HFFc6 (cell line): ENCODE data around the gene MMP25. TPM values are rescaled to one million over a fixed set of nuclear protein-coding genes. Genes with fewer than 3 reads are reported as not detected.
"Not testable (repeated sequence)": the region's sequence is repeated elsewhere in the genome, so short reads cannot be mapped to it uniquely, and the experiment has no call there.

Experiments
- DNase-seq: peaks from one replicate; pipeline ENCODE4 v3.0.0-alpha.2; 2018
- H3K27ac Mint-ChIP-seq: 2 replicates; pipeline ENCODE4 v1.8.0; 2020; ENCODE audit warnings: mild to moderate bottlenecking, mixed read lengths
- H3K27me3 Mint-ChIP-seq: 2 replicates; pipeline ENCODE4 v1.8.0; 2021; ENCODE audit warnings: mild to moderate bottlenecking, moderate library complexity, mixed read lengths; ENCODE audit not compliant: insufficient read depth
- H3K36me3 Mint-ChIP-seq: 2 replicates; pipeline ENCODE4 v1.8.0; 2021; ENCODE audit warnings: low read depth, mixed read lengths
- H3K4me1 Mint-ChIP-seq: 2 replicates; pipeline ENCODE4 v1.8.0; 2020; ENCODE audit warnings: low read depth, mixed read lengths
- H3K4me3 Mint-ChIP-seq: 2 replicates; pipeline ENCODE4 v1.8.0; 2020; ENCODE audit warnings: mild to moderate bottlenecking, moderate library complexity, mixed read lengths
- H3K9me3 Mint-ChIP-seq: 2 replicates; pipeline ENCODE4 v1.8.0; 2020; ENCODE audit warnings: mild to moderate bottlenecking, mixed read lengths
- total RNA-seq, 6 experiments: library from RNA; stranded (reverse); fragmentation: NEBNext Ultra II Directional; extraction: Animal tissue kit (Norgen Biotek cat#: 25700); gene quantifications; 2 replicates in 1 of 6; 3 replicates in 5 of 6; pipeline ENCODE4 v1.2.3, GENCODE V29; 2021
- TF ChIP-seq, protein P1 (sequence below): fragments of 200-600 bp; sonication (generic); IDR thresholded peaks from 2 replicates; pipeline ENCODE4 v1.5.0; 2021; ENCODE audit warnings: antibody characterized with exemption, mild to moderate bottlenecking

The MMP25 gene
- total RNA-seq, 6 experiments from 2014 or later = 0.05 to 0.17 (median 0.07) TPM; not detected in 3

DNA sequence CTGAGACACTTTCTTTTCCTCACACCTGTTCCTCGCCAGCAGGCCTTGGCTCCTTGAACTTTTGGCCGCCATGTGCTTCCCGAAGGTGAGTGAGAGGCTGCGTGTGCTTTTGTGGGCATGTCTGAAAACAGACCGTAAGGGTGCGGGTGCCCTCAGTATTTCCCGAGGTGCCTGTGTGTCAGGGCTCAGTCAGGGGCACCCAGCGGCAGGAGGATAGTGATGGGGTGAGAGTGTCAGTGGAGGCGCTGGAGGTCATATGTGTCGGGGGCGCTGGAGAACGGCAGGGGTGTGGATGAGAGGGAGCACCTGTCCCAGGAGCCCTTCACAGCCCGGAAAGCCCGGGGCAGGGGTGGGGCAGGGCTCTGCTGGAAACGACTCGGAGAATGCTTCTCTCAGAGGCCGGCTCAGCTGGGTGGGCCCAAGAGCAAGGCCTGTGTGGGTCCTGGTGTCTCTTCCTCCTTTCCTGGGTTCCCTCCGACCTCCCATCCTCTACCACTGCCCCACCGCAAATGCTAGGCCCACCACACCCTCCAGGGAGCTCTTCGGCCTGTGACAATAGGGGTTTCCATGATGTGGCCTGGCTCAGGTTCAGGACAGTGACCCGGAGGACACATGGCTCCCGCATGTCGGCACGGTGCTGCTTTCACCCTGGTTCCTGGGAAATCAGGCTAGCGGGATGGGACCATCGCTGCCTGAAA lies 19.5 kb downstream of the MMP25 start:
- no peaks in the 10 kb centered on the region for H3K9me3 Mint-ChIP-seq
- H3K4me3 Mint-ChIP-seq = no peak overlapping the region
- H3K27ac Mint-ChIP-seq = no peak overlapping the region
- H3K27me3 Mint-ChIP-seq = peaks cover 4% of the 10 kb centered on the region
- peaks cover 9% of the 10 kb centered on the region for H3K4me1 Mint-ChIP-seq
- no peak for DNase-seq
- TF ChIP-seq, protein P1, sequence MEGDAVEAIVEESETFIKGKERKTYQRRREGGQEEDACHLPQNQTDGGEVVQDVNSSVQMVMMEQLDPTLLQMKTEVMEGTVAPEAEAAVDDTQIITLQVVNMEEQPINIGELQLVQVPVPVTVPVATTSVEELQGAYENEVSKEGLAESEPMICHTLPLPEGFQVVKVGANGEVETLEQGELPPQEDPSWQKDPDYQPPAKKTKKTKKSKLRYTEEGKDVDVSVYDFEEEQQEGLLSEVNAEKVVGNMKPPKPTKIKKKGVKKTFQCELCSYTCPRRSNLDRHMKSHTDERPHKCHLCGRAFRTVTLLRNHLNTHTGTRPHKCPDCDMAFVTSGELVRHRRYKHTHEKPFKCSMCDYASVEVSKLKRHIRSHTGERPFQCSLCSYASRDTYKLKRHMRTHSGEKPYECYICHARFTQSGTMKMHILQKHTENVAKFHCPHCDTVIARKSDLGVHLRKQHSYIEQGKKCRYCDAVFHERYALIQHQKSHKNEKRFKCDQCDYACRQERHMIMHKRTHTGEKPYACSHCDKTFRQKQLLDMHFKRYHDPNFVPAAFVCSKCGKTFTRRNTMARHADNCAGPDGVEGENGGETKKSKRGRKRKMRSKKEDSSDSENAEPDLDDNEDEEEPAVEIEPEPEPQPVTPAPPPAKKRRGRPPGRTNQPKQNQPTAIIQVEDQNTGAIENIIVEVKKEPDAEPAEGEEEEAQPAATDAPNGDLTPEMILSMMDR = no peak
- no peaks in the 10 kb centered on the region for H3K36me3 Mint-ChIP-seq

DNA sequence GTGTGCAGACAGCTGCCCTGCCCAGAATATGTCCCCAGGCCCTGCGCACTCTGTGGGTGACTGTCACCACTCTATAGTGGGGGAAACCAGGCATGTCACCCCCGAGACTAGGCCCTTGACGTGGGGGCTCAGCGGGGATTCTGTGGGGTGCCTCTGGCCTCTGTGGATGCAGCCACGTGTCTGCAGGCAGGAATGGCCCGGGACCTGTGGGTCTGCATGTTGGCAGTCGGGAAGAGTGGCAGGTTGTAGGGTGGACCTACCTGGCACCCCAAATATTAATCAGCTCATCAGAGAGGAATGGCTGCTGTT lies 20.0 kb downstream of the MMP25 start:
- TF ChIP-seq, protein P1 = no peak
- no peaks in the 10 kb centered on the region for H3K9me3 Mint-ChIP-seq
- H3K4me1 Mint-ChIP-seq = peaks cover 9% of the 10 kb centered on the region
- H3K27me3 Mint-ChIP-seq = peaks cover 7% of the 10 kb centered on the region
- H3K36me3 Mint-ChIP-seq = no peaks in the 10 kb centered on the region
- no peak for DNase-seq
- no peak overlapping the region for H3K27ac Mint-ChIP-seq
- H3K4me3 Mint-ChIP-seq = no peak overlapping the region

DNA sequence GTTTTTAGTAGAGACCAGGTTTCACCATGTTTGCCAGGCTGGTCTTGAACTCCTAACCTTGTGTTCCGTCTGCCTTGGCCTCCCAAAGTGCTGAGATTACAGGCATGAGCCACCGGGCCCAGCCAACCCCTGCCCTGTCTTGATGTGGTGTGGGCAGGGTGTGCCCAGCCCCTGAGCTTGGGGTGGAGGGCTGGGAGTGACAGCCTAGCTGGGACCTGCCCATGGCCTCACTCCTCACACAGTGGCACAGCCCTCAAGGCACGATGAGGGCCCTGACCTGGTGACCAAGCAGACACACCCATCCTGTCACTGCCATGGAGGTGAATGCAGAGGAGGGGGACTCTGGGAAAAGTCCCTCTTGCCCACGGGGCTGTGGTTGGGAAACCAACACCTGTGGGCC lies 22.1 kb downstream of the MMP25 start:
- Mint-ChIP-seq H3K27me3 (peaks cover 9% of the 10 kb centered on the region), H3K4me3 (no peak overlapping the region), H3K36me3 (no peaks in the 10 kb centered on the region), H3K4me1 (peaks cover 9% of the 10 kb centered on the region), H3K27ac (no peak overlapping the region), H3K9me3 (no peaks in the 10 kb centered on the region)
- TF ChIP-seq, protein P1 = no peak
- no peak for DNase-seq

DNA sequence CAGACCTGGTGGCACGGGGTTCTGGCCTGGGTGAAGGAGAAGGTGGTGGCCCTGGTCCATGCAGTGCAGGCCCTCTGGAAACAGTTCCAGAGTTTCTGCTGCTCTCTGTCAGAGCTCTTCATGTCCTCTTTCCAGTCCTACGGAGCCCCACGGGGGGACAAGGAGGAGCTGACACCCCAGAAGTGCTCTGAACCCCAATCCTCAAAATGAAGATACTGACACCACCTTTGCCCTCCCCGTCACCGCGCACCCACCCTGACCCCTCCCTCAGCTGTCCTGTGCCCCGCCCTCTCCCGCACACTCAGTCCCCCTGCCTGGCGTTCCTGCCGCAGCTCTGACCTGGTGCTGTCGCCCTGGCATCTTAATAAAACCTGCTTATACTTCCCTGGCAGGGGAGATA lies 22.8 kb downstream of the MMP25 start:
- not testable (repeated sequence) for DNase-seq, H3K4me3 Mint-ChIP-seq, H3K36me3 Mint-ChIP-seq, H3K4me1 Mint-ChIP-seq, H3K9me3 Mint-ChIP-seq, H3K27ac Mint-ChIP-seq
- peaks cover 15% of the 10 kb centered on the region for H3K27me3 Mint-ChIP-seq

DNA sequence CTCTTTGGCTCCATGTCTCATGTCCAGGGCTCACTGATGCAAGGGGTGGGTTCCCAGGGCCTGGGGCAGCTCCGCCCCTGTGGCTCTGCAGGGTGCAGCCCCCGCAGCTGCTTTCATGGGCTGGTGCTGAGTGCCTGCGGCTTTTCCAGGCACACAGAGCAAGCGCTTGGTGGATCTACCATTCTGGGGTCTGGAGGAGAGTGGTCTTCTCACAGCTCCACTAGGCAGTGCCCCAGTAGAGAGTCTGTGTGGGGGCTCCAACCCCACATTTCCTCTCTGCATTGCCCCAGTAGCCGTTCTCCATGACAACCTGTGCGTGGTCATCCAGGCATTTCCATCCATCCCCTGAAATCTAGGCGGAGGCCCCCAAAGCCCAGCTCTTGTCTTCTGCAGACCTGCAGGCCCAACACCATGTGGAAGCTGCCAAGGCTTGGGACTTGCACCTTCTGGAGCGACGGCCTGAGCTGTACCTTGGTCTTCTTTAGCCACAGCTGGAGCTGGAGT lies 24.3 kb downstream of the MMP25 start:
- Mint-ChIP-seq H3K27me3 (peaks cover 24% of the 10 kb centered on the region), H3K9me3 (no peaks in the 10 kb centered on the region), H3K4me1 (peaks cover 1% of the 10 kb centered on the region), H3K36me3 (no peaks in the 10 kb centered on the region), H3K4me3 (no peak overlapping the region), H3K27ac (no peak overlapping the region)
- TF ChIP-seq, protein P1 = no peak
- no peak for DNase-seq

DNA sequence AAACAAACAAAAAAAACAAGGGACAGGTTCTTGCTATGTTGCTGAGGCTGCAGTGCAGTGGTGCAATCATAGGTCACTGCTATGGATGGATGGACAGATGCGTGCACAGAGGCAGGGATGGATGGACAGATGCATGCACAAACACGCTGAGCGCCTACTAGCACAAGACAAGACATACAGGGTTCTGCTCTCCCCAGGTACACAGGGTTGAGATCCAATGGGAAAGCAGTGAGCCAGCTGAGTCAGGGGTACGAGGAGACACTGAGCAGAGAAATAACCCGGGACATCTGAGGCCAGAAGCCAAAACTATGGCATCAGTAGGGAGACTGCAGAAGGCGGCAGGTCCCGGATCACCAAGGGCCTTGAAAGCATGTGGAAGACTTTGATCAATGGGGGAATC lies 25.3 kb downstream of the MMP25 start:
- TF ChIP-seq, protein P1 = no peak
- no peaks in the 10 kb centered on the region for H3K36me3 Mint-ChIP-seq
- peaks cover 26% of the 10 kb centered on the region for H3K27me3 Mint-ChIP-seq
- no peaks in the 10 kb centered on the region for H3K4me1 Mint-ChIP-seq
- no peak for DNase-seq
- H3K27ac Mint-ChIP-seq = no peak overlapping the region
- H3K9me3 Mint-ChIP-seq = no peaks in the 10 kb centered on the region
- H3K4me3 Mint-ChIP-seq = no peak overlapping the region

DNA sequence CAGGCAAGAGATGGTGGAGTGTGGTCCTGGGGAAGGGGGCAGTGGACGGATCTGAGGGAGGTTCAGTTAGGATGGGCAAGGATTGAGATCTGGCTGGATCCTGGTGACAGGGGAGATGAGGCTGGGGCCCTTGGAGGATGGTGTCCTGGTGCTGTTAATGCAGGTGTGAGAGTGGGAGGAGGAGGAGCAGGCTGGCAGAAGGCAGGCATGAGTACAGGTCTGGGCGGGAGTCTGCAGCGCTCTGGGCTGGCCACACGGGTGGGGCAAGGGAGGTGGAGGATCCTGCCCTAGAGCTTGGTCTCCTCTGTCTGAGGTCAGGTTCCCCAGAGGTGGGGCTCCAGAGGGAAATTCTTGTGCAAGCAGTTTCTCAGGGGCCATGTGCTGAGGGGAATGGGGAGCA lies 25.8 kb downstream of the MMP25 start:
- DNase-seq, H3K4me1 Mint-ChIP-seq, H3K4me3 Mint-ChIP-seq, H3K9me3 Mint-ChIP-seq, H3K27ac Mint-ChIP-seq, H3K36me3 Mint-ChIP-seq: not testable (repeated sequence)
- H3K27me3 Mint-ChIP-seq = peaks cover 30% of the 10 kb centered on the region

DNA sequence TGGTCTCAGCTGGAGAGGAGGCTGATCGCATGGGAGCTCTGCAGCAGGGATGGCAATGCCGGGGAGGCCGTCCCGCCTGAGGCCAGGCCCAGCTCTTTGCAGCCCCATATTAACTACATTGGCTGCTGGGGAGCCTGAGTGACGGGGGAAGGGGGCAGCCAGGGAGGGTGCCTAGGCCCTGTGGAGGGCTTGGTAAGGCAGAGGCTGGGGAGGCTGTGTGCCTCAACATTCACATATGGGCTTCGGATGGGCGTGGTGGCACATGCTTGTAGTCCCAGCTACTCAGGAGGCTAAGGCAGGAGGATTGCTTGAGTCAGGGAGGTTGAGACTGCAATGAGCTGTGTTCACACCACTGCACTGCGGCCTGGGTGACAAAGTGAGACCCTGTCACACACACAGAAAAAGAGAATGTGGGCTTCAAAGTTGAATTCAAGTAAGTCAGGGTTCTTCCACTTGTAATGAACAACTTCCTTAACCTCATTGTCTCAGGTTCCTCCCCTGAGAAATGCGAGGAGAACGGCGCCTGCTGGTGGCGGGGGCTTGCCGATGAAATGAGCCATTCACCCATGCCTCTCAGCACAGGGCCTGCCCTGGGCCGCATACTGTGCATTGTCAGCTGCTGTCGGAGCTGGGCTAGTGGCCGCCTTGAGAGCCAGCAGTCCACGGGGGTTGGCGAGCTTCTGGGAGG lies 26.4 kb downstream of the MMP25 start:
- DNase-seq, H3K9me3 Mint-ChIP-seq, H3K4me3 Mint-ChIP-seq, H3K27ac Mint-ChIP-seq, H3K36me3 Mint-ChIP-seq, H3K4me1 Mint-ChIP-seq: not testable (repeated sequence)
- peaks cover 33% of the 10 kb centered on the region for H3K27me3 Mint-ChIP-seq
